NCI-H82 (cell line): Measurements from ENCODE around the gene SNAI3.

Source experiments
- DNase-seq: peaks from one replicate; lab custom pipeline; 2025; lab: John Stamatoyannopoulos, UW

The SNAI3 gene

GRCh38 chr16:88634141-88634993 lies 51.9 kb downstream of the SNAI3 start:
- DNase-seq: no peak

GRCh38 chr16:88633684-88634140 lies 52.6 kb downstream of the SNAI3 start:
- peak; percentile 31 for DNase-seq

GRCh38 chr16:88632587-88632930 lies 53.7 kb downstream of the SNAI3 start:
- no peak for DNase-seq

- DNase-seq: no peak
These were observed 54.3 kb downstream of the SNAI3 start for GRCh38 chr16:88631920-88632586.

- no peak for DNase-seq
These were observed 54.9 kb downstream of the SNAI3 start for GRCh38 chr16:88631384-88631783.

- DNase-seq: no peak
These were observed 55.4 kb downstream of the SNAI3 start for GRCh38 chr16:88630941-88631340.

GRCh38 chr16:88630433-88630832 lies 55.9 kb downstream of the SNAI3 start:
- no peak for DNase-seq

GRCh38 chr16:88629835-88630234 lies 56.5 kb downstream of the SNAI3 start:
- DNase-seq: no peak

- DNase-seq: peak; percentile 79
These were observed 57.8 kb downstream of the SNAI3 start for GRCh38 chr16:88628512-88628974.
